Activated CD8-positive, alpha-beta memory T cell treated with anti-CD3 and anti-CD28 coated beads, Interleukin-2, amount 50 U/mL, for 24 hours (primary cell): ENCODE results near the gene C4BPA.

Experiments used
- DNase-seq: peaks from one replicate; pipeline ENCODE4 v3.0.0-alpha.2; 2020; ENCODE audit errors: extremely low read depth

C4BPA gene

DNA sequence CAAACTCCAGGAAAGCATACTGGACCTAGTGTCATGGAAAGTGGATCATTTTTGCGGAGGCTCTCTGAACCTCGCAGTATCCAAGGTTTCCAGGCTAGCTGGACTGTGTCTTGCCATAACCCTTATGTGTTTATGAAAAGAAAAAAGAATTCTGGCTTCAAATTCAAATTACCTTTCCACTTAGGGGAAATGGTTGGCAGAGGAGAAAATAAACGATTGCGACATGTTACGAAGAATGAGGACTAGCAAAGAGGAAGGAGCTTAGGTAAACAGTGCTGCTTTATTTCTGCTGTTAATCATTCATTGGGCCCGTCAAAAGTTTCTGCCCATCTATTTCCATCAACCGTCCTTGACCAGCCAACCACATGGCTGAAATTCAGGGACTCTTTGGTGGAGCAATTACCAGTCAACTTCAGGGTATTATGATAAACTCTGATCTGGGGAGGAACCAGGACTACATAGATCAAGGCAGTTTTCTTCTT lies at the start of gene C4BPA:
Gene C4BPA (plus strand): TSS at position 342 of the 482 bp plus-strand sequence. CDS start 8,793 bp downstream, outside the sequence.
- DNase-seq = no peak

DNA sequence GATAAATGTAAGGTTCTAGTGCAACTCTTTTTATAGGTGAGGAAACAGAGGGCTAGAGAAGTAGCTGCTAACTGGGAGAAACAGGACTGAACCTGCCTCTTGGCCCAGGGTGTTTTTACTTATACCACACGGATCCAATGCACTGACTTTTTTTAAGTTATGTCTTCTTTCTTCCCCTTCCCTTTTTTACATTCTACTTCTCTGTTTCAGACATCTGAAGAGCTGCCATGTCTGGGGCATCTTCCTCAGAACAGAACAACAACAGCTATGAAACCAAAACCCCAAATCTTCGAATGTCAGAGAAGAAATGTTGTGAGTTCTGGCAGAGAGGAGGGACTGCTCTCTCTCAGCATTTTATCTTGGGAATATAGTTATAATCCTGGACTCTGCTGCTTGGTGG lies 49.5 kb upstream of the C4BPA start:
- no peak for DNase-seq

- DNase-seq = no peak
These were observed 48.5 kb upstream of the C4BPA start for GRCh38 chr1:207055386-207056001.

GRCh38 chr1:207056673-207057072 lies 47.4 kb upstream of the C4BPA start:
- DNase-seq = no peak

DNA sequence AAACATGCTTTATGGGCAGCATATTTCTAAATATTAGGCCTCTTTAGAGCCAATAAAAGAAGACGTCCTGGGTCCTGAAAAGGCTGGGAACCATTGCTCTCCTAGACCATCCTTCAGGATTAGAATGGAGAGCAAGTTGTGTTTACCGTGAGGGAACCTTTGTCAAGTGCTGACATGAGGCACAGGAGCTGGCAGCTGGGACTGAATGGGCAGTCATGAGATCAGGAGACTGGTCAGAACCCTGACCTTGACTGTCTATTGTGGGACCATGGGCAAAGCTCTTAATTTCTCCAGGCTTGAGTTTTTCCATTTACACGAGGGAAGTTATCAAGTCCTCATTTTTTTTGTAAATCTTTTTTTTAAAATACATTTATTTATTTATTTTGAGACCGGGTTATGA lies 45.8 kb upstream of the C4BPA start:
- no peak for DNase-seq

DNA sequence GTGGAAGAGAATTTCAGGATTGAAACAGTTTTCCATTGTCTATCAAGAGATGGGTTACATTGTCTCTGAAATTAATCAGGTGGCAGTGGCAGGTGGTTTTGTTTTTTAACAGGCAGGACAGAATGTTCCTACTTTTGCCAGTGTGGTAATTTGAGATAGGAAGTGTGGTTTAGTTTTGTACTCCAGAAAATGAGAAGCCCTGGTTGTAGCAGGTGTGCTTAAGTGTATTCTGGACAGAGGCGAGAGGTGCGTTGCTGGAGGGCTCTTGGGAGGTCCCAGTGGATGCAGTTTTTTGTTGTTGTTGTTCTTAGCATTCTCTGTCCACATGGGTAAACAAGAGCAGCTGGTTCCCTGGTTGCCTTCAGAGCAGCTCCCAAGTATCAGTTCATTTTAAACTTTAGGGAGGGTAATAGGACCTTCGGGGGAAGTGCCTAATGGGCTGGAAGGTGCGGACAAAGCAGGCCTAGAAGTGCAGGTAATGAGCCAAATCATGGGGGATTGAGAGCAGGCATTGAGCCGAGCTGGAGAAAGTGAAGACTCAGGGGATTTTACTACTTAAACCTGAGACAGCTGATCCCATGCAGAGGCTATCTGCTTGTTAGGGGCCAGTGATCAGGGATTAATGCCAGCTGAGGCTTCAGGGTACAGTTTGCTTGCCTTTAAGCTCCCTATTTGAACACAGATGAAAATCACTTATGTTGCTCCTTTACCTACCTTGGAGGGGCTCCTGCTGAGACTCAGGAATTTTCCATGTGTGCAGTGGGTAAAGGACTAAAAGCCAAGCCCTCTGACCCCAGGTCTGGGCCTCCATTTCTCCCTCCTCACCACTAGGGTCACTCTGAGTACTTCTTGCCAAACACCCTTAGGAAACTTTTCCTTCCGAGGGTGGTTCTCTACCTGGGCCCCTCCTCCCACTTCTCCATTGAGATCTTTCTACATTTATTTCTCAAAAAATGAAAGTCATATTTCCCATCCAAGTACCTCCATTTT lies 44.9 kb upstream of the C4BPA start:
- no peak for DNase-seq

DNA sequence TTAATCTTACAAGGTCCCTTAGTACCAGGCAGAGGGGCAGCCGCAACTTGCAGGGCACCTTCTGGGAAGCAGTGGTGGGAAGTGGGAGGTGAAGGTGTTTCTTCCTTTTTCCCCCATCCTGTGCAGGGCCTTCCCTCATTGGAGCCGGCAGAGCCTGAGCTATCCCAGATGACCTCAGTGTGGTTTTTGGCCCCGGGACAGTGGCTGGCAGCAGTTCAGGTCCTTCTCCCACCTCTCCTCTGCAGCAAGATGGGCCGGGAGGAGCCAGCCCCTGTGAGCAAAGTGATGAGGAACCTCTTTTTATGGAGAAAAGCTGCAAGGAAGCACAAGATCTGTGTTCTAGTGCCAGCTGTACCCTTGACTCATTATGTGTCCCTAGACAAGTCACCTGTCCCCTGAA lies 44.2 kb upstream of the C4BPA start:
- DNase-seq = no peak

DNA sequence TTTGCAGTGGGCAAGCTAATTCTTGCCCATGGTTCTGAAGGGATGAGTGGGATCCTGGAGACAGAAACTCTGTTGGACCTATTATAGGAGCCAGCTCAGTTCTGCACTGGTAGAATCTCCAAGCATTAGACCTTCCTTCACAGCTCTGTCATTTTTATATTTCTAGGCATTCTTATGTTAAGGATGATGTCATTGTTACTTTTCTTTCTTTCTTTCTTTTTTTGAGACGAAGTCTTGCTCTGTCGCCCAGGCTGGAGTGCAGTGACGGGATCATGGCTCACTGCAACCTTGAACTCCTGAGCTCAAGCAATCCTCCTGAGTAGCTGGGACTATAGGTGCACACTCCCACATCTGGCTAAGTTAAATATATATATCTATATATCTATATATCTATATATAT lies 43.4 kb upstream of the C4BPA start:
- DNase-seq = no peak

- DNase-seq = no peak
These were observed 42.0 kb upstream of the C4BPA start for GRCh38 chr1:207062058-207062457.

DNA sequence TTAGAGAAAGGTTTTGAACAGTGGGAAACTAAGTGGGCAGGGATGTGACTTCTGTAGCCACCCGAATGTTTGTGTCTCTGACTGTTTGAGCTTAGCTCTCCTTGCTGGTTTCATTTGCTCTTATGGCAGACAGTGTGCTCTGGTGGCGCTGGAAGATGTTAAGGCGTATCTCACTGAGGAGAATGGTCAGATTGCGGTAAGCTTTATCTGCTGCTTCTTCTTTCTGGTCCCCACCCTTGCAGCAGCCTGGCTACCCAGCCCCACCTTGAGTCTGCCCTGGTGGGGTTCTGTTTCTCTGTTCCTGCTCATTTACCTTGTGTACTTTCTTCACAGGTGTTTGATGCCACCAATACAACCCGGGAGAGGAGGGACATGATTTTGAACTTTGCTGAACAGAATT lies 41.0 kb upstream of the C4BPA start:
- no peak for DNase-seq

- no peak for DNase-seq
These were observed 39.5 kb upstream of the C4BPA start for GRCh38 chr1:207064561-207064960.

- DNase-seq = no peak
These were observed 36.8 kb upstream of the C4BPA start for GRCh38 chr1:207067185-207067584.

- DNase-seq = no peak
These were observed 36.4 kb upstream of the C4BPA start for GRCh38 chr1:207067665-207068064.

DNA sequence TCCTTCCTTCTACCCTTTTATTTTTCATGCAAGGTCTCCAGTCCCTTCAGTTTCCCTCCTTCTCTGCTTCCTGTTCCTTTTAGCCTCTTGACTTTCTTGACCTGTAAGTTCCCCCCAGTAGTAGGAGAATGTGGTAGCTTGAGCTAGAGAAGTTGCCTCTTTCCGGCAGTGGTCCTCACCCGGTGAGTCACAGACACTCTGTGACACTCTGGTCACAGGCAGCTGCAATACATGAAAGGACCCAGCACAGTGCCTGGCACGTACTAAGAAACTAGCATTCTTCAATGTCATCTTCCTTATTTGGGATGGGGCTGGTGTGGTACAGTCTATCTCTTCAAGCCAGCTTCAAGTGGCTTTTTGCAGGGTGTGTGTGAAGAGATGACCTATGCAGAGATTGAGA lies 35.0 kb upstream of the C4BPA start:
- no peak for DNase-seq

DNA sequence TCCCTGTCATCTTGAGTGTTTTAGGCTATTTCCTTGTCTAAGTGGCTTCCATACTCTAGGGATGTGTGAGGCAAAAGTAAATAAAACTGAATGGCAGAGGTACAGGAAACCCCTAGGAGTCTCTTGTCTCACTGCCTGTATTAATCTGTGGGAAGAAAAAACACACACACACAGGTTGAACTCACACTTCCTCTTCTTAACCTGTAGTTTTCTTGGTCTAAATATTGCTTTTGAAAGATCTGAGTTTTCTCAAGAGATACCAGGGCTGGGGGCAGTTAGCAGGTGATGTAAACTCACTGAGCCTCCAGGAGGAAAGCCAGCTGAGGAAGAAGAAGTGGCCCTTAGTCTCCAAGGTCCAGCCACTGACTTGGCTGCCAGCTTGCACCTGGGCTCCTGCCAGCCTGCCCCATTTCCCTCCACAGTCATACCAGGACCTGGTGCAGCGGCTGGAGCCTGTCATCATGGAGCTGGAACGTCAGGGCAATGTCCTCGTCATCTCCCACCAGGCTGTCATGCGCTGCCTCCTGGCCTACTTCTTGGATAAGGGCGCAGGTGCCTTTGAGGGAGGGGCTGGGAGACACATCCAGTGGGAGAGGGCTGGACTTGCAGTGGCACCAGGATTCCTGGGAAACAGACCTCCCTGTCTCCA lies 34.1 kb upstream of the C4BPA start:
- DNase-seq = no peak

DNA sequence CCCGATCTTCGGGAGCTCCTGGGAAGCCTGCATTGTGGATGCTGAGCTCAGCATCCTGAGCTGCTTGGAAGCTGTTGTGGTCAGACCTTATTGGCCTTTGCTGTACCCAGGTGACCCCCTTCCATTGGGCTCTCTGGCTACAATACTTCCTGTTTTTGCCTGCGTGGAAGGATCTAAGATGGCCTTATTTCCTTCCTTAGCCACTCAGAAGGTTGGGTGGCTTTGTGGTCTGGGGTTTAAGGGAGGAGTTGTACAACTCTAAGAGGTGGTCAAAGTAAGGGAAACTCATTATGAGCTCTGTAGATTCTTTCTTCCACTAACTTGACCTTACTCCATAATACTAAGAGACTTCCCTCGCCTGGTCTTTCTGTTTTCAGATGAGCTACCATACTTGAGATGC lies 33.2 kb upstream of the C4BPA start:
- no peak for DNase-seq

DNA sequence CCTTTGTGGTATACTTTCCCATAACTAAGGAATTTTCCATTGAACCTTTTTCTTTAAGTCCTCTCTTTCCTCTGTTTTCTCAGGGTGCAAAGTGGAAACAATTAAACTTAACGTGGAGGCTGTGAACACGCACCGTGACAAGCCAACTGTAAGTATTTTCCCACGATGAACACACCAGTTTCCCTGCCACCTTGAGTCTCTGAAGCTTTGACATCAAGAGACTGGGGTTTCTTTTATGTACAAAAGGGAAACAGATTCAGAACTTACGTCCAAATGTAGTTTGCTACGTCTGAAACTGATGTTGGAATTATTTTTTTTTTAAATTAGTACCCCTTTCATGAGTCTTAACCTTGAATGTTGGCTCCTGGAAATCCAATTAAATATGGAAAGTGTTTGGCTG lies 32.6 kb upstream of the C4BPA start:
- no peak for DNase-seq

DNA sequence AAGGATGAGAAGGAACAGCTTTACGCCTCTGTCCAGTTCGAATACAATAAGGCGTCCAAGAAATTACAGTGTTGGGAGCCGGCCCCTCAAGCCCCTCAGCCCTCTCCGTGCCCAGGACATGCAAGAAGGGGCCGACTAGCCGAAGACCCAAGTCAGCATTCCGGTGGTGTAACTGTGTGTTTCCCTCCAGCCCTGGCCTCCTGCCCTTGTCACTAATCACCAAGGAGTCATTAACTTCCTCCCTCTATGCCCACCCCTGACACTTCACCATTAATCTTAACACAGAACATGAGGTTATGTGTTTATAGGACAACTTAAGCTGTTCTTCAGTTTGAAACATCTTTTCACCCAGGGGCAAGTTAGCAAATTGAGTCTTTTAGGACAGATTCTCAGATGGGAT lies 31.8 kb upstream of the C4BPA start:
- DNase-seq = no peak

DNA sequence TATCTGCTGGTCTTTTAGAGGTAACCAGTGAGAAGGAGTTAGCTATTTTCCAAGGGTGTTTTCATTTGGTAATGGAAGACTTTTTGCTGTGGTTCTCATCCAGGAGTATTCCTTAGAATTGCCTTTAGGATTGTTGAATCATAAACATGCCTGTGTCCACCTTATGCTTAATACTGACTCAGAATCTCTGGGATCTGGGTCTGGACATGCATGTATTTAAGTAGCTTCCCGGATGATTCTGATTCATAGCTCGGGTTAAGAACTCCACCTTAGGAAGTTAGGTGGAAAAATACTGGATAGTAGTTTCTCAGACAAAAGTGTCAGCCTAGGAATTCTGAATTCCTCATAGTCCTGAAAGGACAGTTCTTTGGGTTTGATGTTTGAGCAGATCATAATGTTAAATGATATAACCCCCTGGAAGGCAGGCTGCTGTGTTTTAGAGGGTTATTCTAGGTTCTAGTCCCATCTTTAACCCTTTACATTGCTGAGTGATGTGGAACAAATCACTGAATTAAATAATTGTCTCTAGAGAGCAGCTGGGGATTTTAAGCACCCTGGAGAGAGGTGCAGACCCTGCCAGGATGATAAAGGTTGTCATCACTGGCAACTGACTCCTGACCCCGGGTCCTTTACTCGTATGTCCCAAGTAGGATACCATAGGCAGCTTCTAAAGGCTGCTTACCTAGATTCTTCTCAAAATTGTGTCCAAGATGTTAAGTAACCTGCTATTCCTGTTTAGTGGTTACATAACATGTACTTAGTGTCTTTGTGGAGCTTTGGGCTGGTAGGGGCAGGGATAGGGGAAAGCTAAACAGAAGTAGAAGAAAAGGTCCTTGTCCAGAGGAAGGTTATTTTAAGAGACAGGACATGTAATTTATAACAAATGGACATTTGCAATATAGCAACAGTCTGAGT lies 29.9 kb upstream of the C4BPA start:
- no peak for DNase-seq

DNA sequence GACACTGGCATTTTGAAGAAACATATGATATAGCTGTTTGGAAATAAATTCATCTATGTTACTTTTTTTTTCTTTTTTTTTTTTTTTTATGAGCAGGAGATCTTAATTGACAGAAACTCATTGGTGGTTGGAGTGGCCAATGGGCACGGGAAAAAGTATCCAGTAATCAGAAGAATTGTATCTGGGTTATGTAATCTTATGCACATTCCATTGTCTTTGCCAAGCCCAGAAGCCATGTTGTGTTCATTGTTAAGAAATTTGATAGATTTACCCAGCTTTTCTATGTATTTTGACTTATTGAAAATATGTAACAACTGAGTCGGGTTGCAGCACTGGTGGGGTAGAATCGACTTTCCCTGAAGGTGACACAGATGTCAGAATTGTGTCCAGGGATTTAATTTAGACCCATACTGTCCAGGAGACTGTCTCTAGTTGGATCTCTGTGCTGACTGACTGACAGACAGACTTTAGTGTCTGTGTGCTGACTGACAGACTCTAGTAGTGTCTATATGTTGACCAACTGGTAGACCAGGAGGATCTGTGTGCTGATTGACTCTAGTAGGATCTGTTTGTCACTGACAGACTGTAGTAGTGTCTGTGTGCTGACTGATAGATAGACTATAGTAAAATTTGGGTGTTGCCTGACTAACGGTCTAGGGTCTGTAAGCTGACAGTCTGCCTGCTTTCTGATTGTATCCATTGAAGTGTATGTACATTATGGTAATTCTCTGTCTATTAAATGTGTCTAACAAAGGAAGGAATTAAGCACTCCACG lies 27.7 kb upstream of the C4BPA start:
- DNase-seq = no peak

DNA sequence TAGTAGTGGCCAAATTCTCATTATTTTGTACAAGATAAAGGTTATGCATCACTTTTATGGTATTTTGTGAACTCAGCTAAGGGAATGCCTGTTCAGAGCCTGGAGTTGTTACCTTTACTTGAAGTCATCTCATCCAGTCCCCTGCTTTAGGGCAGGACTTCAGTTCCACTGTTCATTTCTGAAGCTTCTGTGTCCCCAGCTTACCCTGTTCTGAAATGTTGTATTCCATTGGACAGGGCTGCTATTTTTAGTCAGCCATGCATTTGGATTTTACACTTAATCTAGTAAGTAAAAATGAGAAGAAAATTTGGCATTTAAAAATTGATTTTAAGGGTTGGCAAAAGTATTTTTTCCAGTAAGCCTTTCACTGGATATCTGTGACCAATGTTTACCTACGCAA lies 27.0 kb upstream of the C4BPA start:
- DNase-seq = no peak
